Upper lobe of right lung (tissue), 1 donor: Measurements from ENCODE around the gene ZNF655. TPM values are rescaled to one million over a fixed set of nuclear protein-coding genes. Genes with fewer than 3 reads are reported as not detected.

ENCODE experiments used
- ATAC-seq: fragments of 200-7000 bp; cut with Tn5 transposase; one replicate; pipeline ENCODE4 v1.9.1; 2020; ENCODE audit warnings: mild to moderate bottlenecking, moderate library complexity
- DNase-seq: peaks from one replicate; pipeline ENCODE4 v3.0.0-alpha.2; 2020
- H3K27ac ChIP-seq: fragments of 200-600 bp; one replicate; pipeline ENCODE4 v1.8.0; 2022
- H3K27me3 ChIP-seq: fragments of 200-600 bp; one replicate; pipeline ENCODE4 v1.8.0; 2022; ENCODE audit warnings: mild to moderate bottlenecking
- H3K36me3 ChIP-seq: fragments of 200-600 bp; one replicate; pipeline ENCODE4 v1.8.0; 2022
- H3K4me1 ChIP-seq: fragments of 200-600 bp; one replicate; pipeline ENCODE4 v1.8.0; 2022
- H3K4me3 ChIP-seq: fragments of 200-600 bp; one replicate; pipeline ENCODE4 v1.8.0; 2022; ENCODE audit warnings: mild to moderate bottlenecking
- H3K9me3 ChIP-seq: fragments of 200-600 bp; one replicate; pipeline ENCODE4 v1.8.0; 2022
- intact Hi-C: fragments of 100-400 bp; cut with DNase I; formaldehyde crosslinking; loops from one replicate; pipeline ENCODE4 v1.11.0; 2022
- total RNA-seq: library from RNA; stranded (reverse); fragmentation: NEBNext Ultra II Directional; extraction: Animal tissue kit (Norgen Biotek cat#: 25700); gene quantifications from one replicate; pipeline ENCODE4 v1.2.1, GENCODE V29; 2021
- TF ChIP-seq, protein P1 (sequence below): fragments of 200-600 bp; IDR thresholded peaks from one replicate; pipeline ENCODE4 v1.8.0; 2022; ENCODE audit warnings: antibody characterized with exemption
- donor health status: DM: no; HTN: yes; CAD: no; lungs with severe emphysema.

Gene ZNF655
- total RNA-seq, 1 donor from 2014 or later, result 63.1 TPM

DNA sequence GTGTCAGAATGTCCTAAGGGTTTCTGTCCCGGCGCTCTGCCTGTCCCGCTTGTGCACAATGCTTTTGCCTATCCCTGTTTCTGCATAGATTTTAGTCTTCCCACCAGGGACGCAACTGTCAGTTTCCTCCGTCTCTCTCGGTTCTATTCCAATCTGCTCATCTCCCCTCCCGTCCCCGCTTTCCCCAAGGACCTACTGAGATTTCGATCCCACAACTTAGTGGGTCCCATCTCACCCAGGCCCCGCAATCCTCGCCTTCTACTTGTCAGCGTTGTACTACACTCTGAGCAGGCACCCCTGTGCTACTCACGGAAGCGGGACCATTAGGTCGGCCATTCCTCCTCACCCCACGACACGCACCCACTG is 519 bp upstream of the ZNF655 start:
- intact Hi-C loops, result no loop called here
- TF ChIP-seq, protein P1, sequence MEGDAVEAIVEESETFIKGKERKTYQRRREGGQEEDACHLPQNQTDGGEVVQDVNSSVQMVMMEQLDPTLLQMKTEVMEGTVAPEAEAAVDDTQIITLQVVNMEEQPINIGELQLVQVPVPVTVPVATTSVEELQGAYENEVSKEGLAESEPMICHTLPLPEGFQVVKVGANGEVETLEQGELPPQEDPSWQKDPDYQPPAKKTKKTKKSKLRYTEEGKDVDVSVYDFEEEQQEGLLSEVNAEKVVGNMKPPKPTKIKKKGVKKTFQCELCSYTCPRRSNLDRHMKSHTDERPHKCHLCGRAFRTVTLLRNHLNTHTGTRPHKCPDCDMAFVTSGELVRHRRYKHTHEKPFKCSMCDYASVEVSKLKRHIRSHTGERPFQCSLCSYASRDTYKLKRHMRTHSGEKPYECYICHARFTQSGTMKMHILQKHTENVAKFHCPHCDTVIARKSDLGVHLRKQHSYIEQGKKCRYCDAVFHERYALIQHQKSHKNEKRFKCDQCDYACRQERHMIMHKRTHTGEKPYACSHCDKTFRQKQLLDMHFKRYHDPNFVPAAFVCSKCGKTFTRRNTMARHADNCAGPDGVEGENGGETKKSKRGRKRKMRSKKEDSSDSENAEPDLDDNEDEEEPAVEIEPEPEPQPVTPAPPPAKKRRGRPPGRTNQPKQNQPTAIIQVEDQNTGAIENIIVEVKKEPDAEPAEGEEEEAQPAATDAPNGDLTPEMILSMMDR, result no peak

DNA sequence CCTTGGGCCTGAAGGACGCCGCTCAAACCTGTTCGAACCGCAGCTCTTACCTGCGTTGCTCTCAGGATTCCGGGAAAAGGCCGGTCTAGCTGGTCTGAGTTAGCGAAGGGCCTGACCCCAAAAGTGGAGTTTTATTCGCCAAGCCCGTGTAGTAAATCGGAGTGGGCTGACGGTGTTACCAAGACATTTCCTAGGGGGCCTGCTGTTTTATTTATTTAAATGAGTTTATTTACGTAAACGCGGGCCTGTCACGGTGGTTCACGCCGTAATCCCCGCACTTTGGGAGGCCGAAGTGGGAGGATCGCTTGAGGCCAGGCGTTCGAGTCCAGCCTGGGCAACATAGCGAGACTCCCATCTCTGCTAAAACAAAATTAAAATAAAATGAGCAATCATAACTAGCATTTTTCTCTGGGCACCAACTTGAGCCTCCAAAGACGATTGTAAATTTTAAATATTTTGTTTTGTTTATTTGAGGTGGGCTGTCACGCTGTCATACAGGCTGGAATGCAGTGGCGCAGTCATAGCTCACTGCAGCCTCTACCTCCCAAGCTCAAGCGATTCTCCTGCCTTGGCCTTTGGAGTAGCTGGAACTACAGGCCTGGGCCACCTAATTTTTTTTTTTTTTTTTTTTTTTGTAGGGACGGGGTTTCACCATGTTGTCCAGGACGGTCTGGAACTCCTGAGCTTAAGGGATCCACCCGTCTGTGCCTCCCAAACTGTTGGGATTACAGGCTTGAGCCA is 903 bp downstream of the ZNF655 start:
- H3K27me3 ChIP-seq, result no peaks in the 10 kb centered on the region
- H3K27ac ChIP-seq, result peak overlapping the region; percentile 99
- TF ChIP-seq, protein P1, result no peak
- DNase-seq (no peak), ATAC-seq (no peak)
- intact Hi-C loops, result no loop called here
- H3K4me1 ChIP-seq, result peaks cover 31% of the 10 kb centered on the region
- H3K9me3 ChIP-seq, result no peaks in the 10 kb centered on the region
- peak overlapping the region; percentile 68 for H3K4me3 ChIP-seq
- H3K36me3 ChIP-seq, result peaks cover 63% of the 10 kb centered on the region

More for the DNA sequence above, 519 bp upstream of the ZNF655 start:
- peak overlapping the region; percentile 68 for H3K4me3 ChIP-seq
- no peaks in the 10 kb centered on the region for H3K9me3 ChIP-seq
- DNase-seq (no peak), ATAC-seq (peak; percentile 75)
- peak overlapping the region; percentile 99 for H3K27ac ChIP-seq
- H3K27me3 ChIP-seq, result no peaks in the 10 kb centered on the region
- peaks cover 49% of the 10 kb centered on the region for H3K36me3 ChIP-seq
- peaks cover 31% of the 10 kb centered on the region for H3K4me1 ChIP-seq

DNA sequence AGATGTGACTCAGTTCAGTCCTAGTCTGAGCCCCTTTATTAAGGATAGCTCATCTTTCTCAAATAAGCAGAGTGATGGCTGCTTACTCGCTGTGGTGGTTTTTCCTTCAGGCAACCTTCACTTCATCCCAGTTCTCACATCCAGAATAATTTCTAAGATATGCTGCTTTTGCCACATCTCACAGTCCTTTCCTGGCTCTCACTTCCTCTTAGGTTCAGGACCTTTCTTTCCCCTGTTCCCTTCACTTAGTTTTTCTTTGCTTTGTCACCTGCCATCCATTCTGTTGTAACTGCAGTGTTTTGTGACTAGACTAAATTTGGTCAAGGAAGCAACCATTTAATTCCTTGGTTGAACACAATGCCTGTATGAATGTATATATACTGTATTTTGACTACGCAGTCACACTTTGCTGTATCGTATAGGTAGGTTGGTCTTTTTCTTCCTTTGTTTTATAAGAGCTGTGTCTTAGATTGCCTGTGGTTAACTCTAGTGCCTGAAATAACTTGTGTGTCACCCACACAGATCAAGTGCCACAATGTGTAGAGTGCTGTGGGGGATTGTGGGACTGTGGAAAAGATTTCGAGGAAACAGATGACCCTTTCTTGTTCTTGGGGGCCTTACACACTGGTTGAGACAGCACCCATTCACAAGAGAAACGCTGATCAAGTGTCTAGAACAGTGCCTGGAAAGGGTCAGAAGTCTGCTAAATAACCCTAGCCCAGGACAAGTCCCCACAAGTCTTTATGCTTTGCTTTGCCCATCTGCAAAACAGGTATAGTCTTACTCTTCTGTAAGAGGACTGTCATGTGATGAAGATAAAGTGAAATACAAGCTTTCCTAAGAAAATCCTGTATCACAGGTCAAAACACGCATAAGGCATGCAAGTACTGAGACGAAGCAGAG is 2.6 kb downstream of the ZNF655 start:
- DNase-seq (no peak), ATAC-seq (no peak)
- TF ChIP-seq, protein P1, result no peak
- no peaks in the 10 kb centered on the region for H3K9me3 ChIP-seq
- no peak overlapping the region for H3K27ac ChIP-seq
- peaks cover 70% of the 10 kb centered on the region for H3K36me3 ChIP-seq
- H3K4me1 ChIP-seq, result peaks cover 26% of the 10 kb centered on the region
- intact Hi-C loops, result no loop called here
- no peaks in the 10 kb centered on the region for H3K27me3 ChIP-seq
- H3K4me3 ChIP-seq, result no peak overlapping the region

DNA sequence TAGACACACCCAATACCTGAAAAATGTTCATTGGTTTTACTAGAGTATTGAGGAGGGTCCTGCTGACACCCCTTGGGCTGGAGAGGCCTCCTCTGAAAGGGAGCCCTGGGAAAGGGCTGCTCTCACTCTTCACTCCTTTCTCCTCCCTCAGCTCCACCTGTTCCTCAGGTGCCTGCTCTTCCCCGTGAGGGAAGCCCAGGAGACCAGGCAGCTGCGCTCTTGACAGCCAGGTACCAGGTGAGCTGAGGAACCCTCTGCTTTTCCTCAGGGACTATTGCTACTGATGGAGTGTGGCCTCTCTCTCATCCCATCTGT is 3.3 kb downstream of the ZNF655 start:
- no peak overlapping the region for H3K27ac ChIP-seq
- TF ChIP-seq, protein P1, result no peak
- no peak for ATAC-seq
- H3K36me3 ChIP-seq, result peaks cover 70% of the 10 kb centered on the region
- no peaks in the 10 kb centered on the region for H3K9me3 ChIP-seq
- H3K4me3 ChIP-seq, result no peak overlapping the region
- DNase-seq, result no peak
- H3K27me3 ChIP-seq, result no peaks in the 10 kb centered on the region
- peaks cover 25% of the 10 kb centered on the region for H3K4me1 ChIP-seq
- intact Hi-C loops, result no loop called here

DNA sequence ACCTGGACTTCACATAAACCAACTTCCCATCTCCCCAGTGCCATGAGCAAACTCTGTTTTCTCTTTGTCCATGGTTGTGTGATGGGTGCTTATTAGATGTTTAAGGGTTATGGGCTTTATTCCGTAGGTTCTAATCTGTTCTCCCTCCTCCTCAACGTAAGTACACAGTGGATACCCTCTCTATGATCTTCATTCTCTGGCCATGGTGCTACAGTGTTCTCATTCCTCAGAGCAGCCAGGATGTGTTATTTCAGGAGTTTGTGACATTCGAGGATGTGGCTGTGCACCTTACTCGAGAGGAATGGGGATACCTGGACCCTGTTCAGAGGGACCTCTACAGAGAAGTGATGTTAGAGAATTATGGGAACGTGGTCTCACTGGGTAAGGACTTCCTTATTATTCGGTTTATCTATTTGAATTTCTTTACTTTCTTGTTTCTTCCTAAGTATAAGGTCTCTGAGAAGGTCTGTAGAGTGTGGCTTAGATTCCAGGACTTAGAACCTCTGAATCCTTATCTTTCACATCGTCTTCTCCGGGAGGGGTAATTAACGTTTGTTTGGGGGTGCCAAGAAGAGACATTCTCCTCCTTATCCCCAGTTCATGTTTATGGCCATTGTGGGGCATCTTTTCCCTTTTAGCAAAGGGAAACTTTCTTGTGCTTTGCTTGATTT is 3.8 kb downstream of the ZNF655 start:
- intact Hi-C loops, result no loop called here
- Histone ChIP-seq H3K27ac (no peak overlapping the region), H3K9me3 (no peaks in the 10 kb centered on the region), H3K4me1 (peaks cover 20% of the 10 kb centered on the region), H3K4me3 (no peak overlapping the region), H3K27me3 (no peaks in the 10 kb centered on the region), H3K36me3 (peaks cover 71% of the 10 kb centered on the region)
- DNase-seq, result no peak
- ATAC-seq, result no peak
- TF ChIP-seq, protein P1, result no peak
